SKM-1 (cell line): ENCODE results near the gene AP1B1.
"Not testable (repeated sequence)": the region's sequence is repeated elsewhere in the genome, so short reads cannot be mapped to it uniquely, and the experiment has no call there.

Source experiments
- DNase-seq: peaks from one replicate; lab custom pipeline; 2025; ENCODE audit not compliant: unreplicated experiment; lab: John Stamatoyannopoulos, UW

Gene AP1B1

DNA sequence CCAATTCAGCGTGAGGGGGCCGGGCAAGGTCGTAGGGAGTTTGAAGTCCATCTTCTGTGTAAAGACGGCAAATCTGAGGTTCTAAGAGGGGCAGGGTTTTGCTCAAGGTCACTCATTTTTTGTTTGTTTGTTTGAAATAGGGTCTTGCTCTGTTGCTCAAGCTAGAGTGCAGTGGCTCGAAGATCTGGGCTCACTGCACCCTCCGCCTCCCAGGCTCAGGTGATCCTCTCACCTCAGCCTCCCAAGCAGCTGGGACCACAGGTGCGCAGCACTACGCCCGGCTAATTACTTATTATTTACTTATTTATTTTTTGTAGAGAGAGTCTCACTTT is 355 bp upstream of the AP1B1 start:
- DNase-seq, result no peak

DNA sequence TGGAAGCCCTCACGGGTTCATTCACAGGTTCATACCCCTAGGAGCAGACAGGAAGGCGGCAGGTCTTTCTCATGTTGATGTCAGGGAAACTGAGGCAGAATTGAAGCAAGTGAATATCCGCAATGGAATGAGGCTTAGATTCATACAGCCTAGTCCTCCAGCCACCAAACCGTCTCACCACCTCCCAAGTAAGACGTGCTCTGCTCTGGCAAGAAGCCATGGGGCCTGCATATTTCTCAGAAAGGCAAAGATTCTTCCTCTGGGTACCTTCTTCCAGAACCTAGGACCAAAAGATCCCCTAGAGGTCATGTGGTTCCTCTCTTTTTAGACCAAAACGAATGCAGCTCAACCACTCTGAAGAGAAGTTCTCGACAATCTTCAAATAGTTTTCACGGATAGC is 1.7 kb downstream of the AP1B1 start:
- DNase-seq, result no peak

DNA sequence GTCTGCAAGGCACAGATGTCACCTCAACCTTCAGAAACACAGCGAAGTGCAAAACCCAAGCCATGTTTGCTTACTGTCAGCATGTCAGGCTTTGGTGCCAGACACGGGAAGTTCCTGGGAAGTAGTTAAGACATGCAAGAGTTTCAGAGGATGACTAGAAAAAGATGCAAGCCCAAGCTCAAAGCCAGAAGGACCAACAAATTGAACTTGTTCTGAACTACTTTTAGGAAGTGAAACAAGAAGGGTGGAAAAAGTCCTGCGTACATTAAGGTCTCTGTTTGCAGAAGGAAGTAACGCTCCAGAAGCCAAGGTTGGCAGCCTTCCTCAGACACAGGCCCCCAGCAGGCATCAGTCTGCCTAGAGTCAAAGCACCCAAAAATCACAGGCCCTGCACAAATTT is 2.6 kb downstream of the AP1B1 start:
- DNase-seq, result peak; percentile 53

DNA sequence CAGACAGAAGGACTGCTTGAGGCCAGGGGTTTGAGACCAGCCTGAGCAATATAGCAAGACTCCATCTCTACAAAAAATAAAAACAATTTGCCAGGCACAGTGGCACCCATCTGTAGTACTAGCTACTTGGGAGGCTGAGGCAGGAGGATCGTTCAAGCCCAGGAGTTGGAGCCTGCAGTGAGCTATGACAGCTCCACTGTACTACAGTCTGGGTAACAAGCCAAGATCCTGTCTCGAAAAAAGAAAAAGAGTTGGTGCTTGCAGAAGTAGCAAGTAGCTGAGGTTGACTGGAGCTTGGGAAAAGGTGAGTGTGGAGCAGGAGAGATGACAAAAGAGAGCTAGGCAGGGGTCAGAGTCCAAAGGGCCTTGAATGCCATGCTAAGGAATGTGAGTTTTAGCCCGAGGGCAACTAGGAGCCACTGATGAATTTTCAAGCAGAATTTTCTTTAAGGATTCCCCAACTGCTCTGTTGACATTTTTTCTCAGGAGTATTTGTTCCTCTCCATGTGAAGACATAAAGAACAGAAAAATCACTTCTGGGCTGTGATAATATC is 3.1 kb downstream of the AP1B1 start:
- no peak for DNase-seq

DNA sequence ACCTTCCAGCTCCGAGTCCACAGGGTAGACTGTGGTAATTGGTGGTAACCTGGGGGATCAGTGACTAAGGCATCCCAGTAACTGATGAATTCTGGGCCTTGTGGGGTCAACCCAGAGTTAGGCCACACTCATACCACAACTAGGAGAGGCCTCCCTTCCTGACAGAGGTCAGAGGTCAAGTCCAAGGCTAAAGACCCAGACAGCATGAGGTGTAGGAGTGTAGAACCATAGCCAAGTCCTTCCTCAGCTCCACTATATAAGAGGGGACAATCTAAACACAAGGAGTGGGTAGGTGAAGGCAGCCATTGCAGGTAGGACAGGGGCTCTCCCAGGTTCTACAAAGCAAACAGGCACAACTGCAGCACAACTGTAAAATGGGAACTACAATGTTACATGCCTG is 4.6 kb downstream of the AP1B1 start:
- DNase-seq, result no peak

DNA sequence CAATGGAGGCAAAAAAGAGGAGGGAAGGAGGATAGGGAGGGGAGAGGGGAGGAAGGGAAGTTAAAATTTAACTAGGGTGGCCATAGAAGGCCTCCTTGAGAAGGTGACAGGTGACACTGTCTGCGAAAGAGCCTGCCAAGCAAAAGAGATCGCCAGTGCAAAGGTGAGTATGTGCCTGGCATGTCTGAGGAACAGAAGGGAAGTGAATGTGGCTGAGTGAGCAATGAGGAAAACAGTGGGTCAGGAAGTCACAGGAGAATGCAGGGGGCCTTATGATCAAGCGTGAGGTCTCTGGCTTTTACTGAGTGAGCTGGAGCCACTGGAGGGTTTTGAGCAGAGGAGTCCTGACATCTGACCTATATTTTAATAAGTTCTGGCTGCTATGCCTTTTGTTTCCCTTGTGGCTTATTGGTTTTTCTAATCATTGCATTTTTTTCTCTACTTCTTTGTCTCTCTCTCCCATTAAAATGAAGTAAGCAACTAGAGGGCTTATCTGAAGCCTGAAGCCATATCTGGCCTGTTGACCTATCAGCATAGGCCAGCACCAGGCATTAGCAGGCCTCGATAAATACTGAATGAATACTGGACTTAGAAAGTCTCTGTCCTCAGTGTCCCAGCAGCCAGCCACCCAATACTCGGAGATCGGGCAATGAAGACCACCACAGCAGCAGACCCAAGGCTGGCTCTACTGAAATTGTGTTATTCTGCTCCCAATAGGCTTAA is 5.6 kb downstream of the AP1B1 start:
- no peak for DNase-seq

DNA sequence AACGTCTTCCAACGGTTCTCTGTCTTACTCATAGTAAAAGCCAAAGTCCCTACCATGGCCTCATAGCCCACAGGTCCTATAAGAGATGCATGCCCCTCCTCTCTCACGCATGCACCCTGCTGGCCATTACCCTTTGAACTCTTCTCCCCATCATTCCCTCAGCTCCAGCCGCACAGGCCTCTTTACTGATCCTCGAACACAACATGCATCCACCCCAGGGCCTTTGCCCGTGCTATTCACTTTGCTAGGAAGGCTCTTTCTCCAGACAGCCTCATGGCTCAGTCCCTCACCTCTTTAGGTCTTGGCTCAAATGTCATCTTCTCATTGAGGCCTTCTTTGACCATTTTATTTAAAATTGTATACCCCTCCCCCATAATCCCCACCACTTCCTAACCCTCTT is 7.5 kb downstream of the AP1B1 start:
- no peak for DNase-seq

DNA sequence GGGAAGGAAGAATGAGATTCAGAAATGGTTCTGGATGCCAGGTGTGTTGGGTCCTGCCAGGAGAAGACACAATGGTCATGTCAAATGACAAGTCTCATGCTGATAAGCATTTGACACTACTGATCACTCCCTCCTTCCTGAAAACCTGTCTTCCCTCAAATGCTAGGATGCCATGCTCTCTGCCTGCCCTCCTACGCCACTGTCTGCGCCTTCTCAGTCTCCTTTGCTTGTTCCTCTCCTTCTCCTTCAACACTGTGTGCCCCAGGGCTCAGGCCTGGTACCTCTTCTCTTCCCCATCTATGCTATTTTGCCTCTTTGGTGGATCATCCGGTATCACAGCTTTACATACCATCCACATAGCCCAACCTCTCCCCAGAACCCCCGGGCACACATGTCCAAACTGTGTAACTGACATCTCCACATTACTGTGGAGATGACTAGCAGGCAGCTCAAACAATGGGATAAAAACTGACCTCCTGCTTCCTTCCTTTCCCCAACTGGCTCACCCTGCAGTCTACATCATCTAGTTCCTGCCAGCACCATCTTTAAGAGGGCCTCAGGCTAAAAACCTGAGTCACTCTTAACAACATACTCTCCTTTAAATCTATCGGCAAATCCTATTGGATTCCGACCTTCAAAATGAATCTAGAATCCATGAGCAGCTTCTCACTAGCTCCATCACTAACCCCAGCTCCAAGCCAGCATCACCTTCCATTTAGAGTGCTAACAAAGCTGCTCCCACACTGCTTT is 8.2 kb downstream of the AP1B1 start:
- no peak for DNase-seq

DNA sequence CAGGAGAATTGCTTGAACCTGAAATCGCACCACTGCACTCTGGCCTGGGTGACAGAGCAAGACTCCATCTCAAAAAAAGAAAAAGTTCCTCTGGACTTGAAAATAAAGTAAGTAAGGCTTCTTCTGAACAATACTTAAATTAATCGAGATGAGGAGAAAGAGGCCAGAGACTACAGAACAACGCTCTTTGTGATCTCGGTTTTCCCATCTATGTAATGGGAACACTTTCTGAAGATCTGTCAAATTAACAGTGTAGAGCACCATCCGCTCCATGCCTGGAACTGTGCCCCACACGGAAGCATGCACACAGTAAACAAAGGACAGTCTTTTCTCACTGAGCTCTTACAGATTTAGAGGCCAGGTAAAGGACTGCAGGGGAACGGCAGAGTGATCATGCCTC is 9.1 kb downstream of the AP1B1 start:
- no peak for DNase-seq

DNA sequence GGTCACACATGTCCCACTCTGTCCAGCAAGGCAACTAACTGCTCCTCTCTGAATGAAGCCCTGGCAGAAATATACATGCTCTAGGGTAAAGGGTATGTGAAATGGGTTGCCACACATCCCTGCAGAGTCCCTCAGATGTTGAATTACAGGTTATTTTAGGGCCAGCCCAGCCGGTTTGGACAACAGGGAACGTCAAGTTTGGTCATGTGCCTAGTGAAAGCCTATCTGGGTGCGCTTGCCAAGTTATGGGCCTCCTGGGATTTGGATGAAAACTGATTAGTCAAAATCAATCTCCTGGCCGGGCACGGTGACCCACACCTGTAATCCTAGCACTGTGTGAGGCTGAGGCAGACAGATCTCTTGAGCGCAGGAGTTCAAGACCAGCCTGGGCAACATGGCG is 10.4 kb downstream of the AP1B1 start:
- DNase-seq, result no peak

DNA sequence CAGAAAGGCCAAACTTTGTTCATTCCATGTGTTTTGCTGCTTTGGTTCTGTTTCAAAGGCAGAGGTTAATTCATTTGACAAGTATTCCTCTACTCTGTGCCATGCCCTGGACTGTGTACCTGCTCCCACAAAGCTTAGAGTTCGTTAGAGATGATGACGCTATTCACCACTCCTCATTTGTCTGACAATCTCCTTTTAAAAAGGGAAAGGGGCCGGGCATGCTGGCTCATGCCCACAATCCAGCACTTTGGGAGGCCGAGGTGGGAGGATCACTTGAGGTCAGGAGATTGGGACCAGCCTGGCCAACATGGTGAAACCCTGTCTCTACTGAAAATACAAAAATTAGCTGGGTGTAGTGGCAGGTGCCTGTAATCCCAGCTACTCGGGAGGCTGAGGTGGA is 11.7 kb downstream of the AP1B1 start:
- DNase-seq, result not testable (repeated sequence)

DNA sequence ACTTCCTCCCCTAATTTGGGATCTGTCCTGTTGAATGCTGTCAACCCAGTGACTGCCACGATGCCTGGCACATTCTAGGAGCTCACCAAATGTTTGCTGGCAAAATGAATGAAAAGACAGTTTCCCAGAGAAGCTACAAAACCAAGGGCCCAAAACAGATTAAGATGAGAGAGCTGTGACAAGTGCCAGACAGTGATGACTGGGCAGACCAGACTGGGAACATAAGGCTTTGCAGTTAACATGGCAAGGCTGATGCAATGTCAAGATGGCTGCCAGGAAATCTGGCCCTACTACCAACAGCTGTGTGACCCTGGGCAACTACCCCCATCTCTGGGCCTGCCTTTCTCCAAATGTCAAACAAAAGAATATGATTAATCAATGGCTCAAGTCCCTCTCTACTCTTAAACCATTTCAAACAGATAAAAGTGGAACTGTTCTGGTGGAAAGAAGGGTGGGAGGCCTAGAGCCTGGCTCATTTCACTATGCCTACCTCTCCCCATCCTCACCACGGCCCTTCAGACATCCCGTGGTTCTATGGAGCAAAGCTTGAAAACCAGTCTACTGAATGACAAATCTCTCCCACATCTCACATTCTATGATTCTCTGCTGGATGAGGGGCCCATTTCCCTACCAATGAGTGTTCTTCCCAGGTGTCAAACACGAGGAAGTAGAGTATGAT is 12.8 kb downstream of the AP1B1 start:
- no peak for DNase-seq

DNA sequence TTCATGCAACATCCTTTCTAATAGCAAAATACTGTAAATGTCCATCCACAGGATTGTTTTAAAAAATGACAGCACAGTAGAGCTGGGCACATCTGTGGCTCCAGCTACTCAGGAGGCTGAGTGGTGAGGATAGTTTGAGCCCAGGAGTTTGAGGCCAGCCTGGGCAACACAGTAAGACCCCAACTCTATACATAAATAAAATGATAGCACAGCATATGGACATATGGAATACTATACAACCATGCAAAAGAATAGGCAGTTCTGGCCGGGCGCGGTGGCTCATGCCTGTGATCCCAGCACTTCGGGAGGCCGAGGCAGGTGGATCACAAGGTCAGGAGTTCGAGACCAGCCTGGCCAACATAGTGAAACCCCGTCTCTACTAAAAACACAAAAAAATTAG is 13.6 kb downstream of the AP1B1 start:
- not testable (repeated sequence) for DNase-seq

DNA sequence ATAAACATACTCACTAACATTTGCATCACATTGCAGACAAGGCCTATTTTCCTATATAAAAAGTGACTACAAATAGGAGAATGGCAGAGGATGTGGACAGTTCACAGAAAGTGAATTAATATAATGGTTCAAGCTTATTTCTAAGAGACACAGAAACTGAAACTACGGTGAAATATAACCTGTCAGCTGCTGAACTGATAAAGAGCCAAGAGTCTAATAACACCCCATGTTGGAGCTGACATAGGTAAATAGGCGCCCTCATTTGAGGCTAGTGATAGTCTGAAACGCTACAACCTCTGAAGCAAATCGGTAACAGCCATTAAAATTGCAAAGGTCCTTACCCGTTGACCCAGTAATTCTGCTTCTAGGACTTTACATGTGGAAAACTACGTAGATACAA is 14.0 kb downstream of the AP1B1 start:
- DNase-seq, result no peak

DNA sequence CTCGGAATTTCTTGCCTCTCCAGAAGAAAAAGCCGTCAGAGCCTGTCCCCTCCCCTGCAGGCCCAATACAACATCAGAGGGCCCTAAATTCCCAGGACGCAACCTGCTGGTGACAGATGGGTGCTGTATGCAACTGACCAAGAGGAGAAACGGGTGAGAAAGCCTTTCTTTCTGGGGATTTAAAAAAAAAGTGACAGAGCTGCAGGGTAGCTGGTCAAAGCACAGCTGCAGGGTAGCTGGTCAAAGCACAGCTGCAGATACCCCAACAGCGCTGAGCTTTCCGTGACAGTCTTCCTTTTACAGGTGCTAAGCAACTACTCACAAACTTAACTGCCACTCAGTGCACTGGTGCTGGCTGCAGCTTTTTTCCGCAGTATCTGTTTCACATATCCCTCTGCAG is 17.8 kb downstream of the AP1B1 start:
- no peak for DNase-seq

DNA sequence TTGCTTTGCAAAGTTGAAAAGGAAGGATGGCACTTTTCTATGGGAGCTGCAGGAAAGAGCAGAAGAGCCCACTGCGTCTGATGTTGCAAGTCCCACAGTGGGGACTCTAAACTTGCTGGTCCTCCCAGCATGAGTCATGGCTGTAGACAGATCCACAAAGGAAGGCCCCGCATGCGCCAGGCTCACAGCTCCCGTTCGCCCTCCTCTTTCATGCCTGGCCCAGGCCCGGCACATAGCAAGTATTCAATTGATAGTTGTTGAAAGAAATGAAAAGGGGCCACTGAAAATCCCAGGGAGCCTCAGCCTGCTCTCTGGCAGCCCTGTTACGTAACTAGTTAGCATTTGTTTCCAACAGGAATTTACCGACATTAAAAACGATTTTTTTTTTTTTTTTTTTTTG is 18.9 kb downstream of the AP1B1 start:
- peak; percentile 42 for DNase-seq

DNA sequence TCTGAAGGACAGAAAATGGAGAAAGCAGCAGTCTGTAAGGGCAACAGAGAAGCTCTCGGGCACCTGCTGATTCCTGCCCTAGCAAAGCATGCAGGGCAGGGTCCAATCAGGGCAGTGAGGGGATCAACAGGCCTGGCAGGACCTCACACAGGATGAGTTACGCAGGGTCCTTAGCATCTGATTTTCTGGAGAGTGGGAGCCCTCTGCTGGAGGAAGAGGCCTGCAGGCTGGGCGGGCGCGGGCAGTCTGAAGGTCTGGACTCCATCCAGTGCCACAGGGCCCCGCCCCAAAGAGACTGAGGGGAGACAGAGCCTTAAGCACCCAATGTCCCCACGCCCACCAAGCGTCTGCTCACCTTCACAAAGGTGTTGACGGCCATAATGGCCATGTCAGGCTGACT is 28.9 kb downstream of the AP1B1 start:
- DNase-seq, result no peak

DNA sequence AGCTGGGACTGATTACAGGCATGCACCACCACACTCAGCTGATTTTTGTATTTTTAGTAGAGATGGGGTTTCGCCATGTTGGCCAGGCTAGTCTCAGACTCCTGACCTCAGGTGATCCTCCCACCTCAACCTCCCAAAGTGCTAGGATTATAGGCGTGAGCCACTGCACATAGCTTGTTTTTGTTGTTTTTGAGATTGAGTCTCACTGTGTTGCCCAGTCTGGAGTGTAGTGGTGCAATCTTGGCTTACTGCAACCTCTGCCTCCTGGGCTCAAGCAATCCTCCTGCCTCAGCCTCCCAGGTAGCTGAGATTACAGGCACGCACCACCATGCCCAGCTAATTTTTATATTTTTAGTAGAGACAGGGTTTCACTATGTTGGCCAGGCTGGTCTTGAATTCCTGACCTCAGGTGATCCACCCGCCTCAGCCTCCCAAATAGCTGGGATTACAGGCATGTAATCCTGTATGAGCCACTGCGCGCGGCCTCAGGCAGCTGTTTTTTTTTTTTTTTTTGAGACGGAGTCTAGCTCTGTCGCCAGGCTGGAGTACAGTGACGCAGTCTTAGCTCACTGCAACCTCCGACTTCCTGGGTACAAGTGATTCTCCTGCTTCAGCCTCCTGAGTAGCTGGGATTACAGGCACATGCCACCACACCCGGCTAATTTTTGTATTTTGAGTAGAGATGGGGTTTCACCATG is 31.0 kb downstream of the AP1B1 start:
- DNase-seq, result not testable (repeated sequence)

DNA sequence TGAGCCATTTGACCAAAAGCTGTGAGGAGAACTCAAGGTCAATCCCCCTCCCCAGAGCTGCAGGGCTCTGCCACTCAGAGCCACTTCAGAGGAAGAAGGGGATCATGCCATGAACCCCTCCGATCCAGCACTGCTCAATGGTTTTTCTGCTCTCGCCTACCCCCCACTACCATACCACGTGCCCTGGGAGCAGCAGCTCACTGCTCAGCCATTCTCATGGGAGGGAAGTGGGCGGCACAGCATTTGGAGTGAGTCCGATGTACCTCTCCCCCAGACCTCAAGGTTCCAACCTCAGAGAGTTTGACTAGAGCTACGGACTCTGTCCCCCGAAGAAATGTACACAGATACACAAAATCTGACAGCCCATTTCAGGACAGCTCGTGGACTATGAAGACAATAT is 34.5 kb downstream of the AP1B1 start:
- no peak for DNase-seq

DNA sequence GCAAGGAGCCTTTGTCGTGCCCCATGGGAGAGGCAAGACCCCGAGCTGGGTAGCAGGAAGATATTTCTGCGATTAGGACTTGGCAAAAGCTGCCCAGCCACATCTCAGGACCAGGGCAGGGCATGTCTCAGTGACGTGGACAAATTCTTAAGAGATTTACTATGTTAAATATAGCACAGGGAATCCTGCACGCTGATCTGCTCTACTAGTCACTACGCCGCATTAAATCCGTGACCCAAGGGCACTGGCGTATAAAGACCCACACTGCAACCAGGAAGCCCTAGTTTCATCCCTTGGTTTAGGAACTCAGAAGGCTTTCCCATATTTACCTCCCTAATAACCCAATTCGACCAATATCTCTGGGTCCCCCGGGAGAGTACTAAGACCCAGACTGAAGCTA is 35.1 kb downstream of the AP1B1 start:
- no peak for DNase-seq

DNA sequence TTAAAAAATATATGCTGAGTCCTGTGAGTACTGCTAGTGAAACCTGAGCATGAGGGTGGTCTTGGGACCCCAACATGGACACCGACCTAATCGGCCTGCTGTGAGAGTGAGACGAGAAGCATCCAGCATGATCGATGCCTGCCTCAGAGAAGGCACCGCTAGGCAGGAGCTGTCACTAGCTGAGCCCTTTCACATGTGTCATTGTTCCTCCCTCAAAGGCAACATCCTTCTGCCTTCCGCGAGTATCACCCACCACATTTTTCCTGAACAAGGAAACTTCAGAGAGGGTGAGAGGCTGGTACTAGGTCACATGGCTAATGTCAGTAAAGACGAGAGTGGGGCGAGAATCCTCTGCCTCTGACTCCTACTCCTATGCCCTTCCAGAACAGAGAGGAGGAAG is 35.6 kb downstream of the AP1B1 start:
- no peak for DNase-seq
